IMR-90 (cell line): Measurements from ENCODE around the gene MSH4. TPM values are rescaled to one million over a fixed set of nuclear protein-coding genes. Genes with fewer than 3 reads are reported as not detected.
"Not testable (repeated sequence)": the region's sequence is repeated elsewhere in the genome, so short reads cannot be mapped to it uniquely, and the experiment has no call there.

ENCODE experiments used
- ATAC-seq: fragments of 200-7000 bp; cut with Tn5 transposase; 2 replicates; pipeline ENCODE4 v1.9.1; 2020; ENCODE audit warnings: low read depth, mild to moderate bottlenecking, moderate library complexity
- BruUV-seq: library from RNA; stranded (reverse); fragments of 400-500 nt; replicated peaks from 2 replicates; lab custom pipeline; 2021; lab: Mats Ljungman, UMichigan
- CTCF ChIA-PET: fragments of 300-600 bp; formaldehyde crosslinking; extraction: SDS; loops from one replicate; lab custom pipeline; 2021; ENCODE audit warnings: antibody characterized with exemption; lab: Yijun Ruan, JAX
- POLR2A ChIA-PET: fragments of 300-600 bp; sonication (Branson Sonifier 250); formaldehyde crosslinking; loops from one replicate; lab custom pipeline; 2022; ENCODE audit warnings: antibody characterized with exemption; ENCODE audit not compliant: unreplicated experiment; lab: Charles Lee
- DNase-seq: peaks from one replicate; pipeline ENCODE4 v3.0.0; 2013
- H2AFZ ChIP-seq: replicated peaks from 2 replicates; pipeline ENCODE3; 2013; ENCODE audit warnings: low read length, mild to moderate bottlenecking; ENCODE audit not compliant: poor library complexity
- H2AK5ac ChIP-seq: 2 replicates; pipeline ENCODE4 v1.6.1; 2013; ENCODE audit warnings: low read depth, low read length, inconsistent platforms
- H2AK9ac ChIP-seq: replicated peaks from 2 replicates; pipeline ENCODE3; 2013; ENCODE audit warnings: mild to moderate bottlenecking, low read depth, low read length, moderate library complexity; ENCODE audit not compliant: poor library complexity
- H2BK120ac ChIP-seq: 2 replicates; pipeline ENCODE4 v1.6.1; 2013; ENCODE audit warnings: low read depth, low read length, inconsistent platforms
- H2BK15ac ChIP-seq: 3 replicates; pipeline ENCODE4 v1.6.1; 2013; ENCODE audit warnings: low read depth, low read length, inconsistent platforms
- H2BK20ac ChIP-seq: 2 replicates; pipeline ENCODE4 v1.6.1; 2013; ENCODE audit warnings: low read depth, mild to moderate bottlenecking, inconsistent platforms, low read length, moderate library complexity
- H2BK5ac ChIP-seq: 2 replicates; pipeline ENCODE4 v1.6.1; 2013; ENCODE audit warnings: mild to moderate bottlenecking, low read depth, low read length, inconsistent platforms; ENCODE audit not compliant: poor library complexity, severe bottlenecking
- H3K14ac ChIP-seq: replicated peaks from 2 replicates; pipeline ENCODE4 v1.6.1; 2013; ENCODE audit warnings: low read depth, low read length, inconsistent platforms
- H3K18ac ChIP-seq: 2 replicates; pipeline ENCODE4 v1.6.1; 2013; ENCODE audit warnings: low read depth, low read length, control low read depth
- H3K23ac ChIP-seq: 2 replicates; pipeline ENCODE4 v1.6.1; 2013; ENCODE audit warnings: low read depth, low read length, inconsistent platforms
- H3K27ac ChIP-seq: 2 replicates; pipeline ENCODE4 v1.5.1; 2013; ENCODE audit warnings: mild to moderate bottlenecking, control low read depth, low read length; ENCODE audit not compliant: insufficient read depth
- H3K27me3 ChIP-seq: 2 replicates; pipeline ENCODE4 v1.6.1; 2013; ENCODE audit warnings: low read length; ENCODE audit not compliant: control insufficient read depth, insufficient read depth
- H3K36me3 ChIP-seq: 2 replicates; pipeline ENCODE4 v1.6.1; 2013; ENCODE audit warnings: low read length, mixed read lengths; ENCODE audit not compliant: control insufficient read depth, insufficient read depth
- H3K4ac ChIP-seq: 2 replicates; pipeline ENCODE4 v1.6.1; 2013; ENCODE audit warnings: low read depth, low read length, inconsistent platforms
- H3K4me1 ChIP-seq: 2 replicates; pipeline ENCODE4 v1.6.1; 2013; ENCODE audit warnings: low read length, mixed read lengths; ENCODE audit not compliant: control insufficient read depth, insufficient read depth
- H3K4me2 ChIP-seq: 2 replicates; pipeline ENCODE4 v1.6.1; 2013; ENCODE audit warnings: low read depth, mild to moderate bottlenecking, control low read depth, low read length, moderate library complexity
- H3K4me3 ChIP-seq: 2 replicates; pipeline ENCODE4 v1.5.1; 2013; ENCODE audit warnings: low read depth, mild to moderate bottlenecking, control low read depth, low read length, moderate library complexity; ENCODE audit not compliant: insufficient read depth
- H3K56ac ChIP-seq: 2 replicates; pipeline ENCODE4 v1.6.1; 2013; ENCODE audit warnings: low read length, inconsistent platforms; ENCODE audit not compliant: insufficient read depth; ENCODE audit errors: extremely low read depth
- H3K79me1 ChIP-seq, 2 experiments: 2 replicates each; pipeline ENCODE4 v1.6.1; 2013; ENCODE audit warnings: low read length in 2 of 2, inconsistent platforms in 1 of 2, low read depth in 1 of 2
- H3K9ac ChIP-seq: 2 replicates; pipeline ENCODE4 v1.6.1; 2013; ENCODE audit warnings: low read depth, low read length, control low read depth
- H3K9me1 ChIP-seq: 2 replicates; pipeline ENCODE4 v1.6.1; 2013; ENCODE audit warnings: low read length, inconsistent platforms; ENCODE audit not compliant: insufficient read depth
- H3K9me3 ChIP-seq: 2 replicates; pipeline ENCODE4 v1.6.1; 2013; ENCODE audit warnings: low read length; ENCODE audit not compliant: control insufficient read depth, insufficient read depth
- H4K20me1 ChIP-seq: 2 replicates; pipeline ENCODE4 v1.6.1; 2013; ENCODE audit warnings: low read length, inconsistent platforms; ENCODE audit not compliant: insufficient read depth
- H4K5ac ChIP-seq: 2 replicates; pipeline ENCODE4 v1.6.1; 2013; ENCODE audit warnings: mild to moderate bottlenecking, low read depth, low read length, control low read depth
- H4K8ac ChIP-seq, 2 experiments: 2 replicates each; pipeline ENCODE4 v1.6.1; 2013; ENCODE audit warnings: low read depth in 2 of 2, low read length in 2 of 2, control low read depth in 1 of 2, inconsistent platforms in 1 of 2
- H4K91ac ChIP-seq: 2 replicates; pipeline ENCODE4 v1.6.1; 2013; ENCODE audit warnings: low read depth, low read length, inconsistent platforms; ENCODE audit not compliant: insufficient read depth
- BHLHE40 ChIP-seq: fragments of 150-350 bp; IDR thresholded peaks from 2 replicates; pipeline ENCODE4 v1.6.1; 2016; ENCODE audit warnings: mild to moderate bottlenecking, low read depth, low read length
- CEBPB ChIP-seq: IDR thresholded peaks from 2 replicates; pipeline ENCODE4 v1.6.1; 2012; ENCODE audit warnings: low read depth, low read length, improper control_type of control experiment
- ELK1 ChIP-seq: fragments of 150-350 bp; IDR thresholded peaks from 2 replicates; pipeline ENCODE4 v1.6.1; 2016; ENCODE audit warnings: low read depth, mild to moderate bottlenecking, low read length, moderate library complexity, borderline replicate concordance
- FOS ChIP-seq: fragments of 150-350 bp; IDR thresholded peaks from 2 replicates; pipeline ENCODE4 v1.6.1; 2016; ENCODE audit warnings: low read depth, low read length
- MAZ ChIP-seq: IDR thresholded peaks from 2 replicates; pipeline ENCODE4 v1.6.1; 2012; ENCODE audit warnings: low read depth, mild to moderate bottlenecking, low read length, improper control_type of control experiment, moderate library complexity, borderline replicate concordance
- RFX5 ChIP-seq: IDR thresholded peaks from 2 replicates; pipeline ENCODE4 v1.8.0; 2012; ENCODE audit warnings: low read depth, mild to moderate bottlenecking, low read length, moderate library complexity
- SMC3 ChIP-seq: fragments of 150-350 bp; IDR thresholded peaks from 2 replicates; pipeline ENCODE4 v1.6.1; 2016; ENCODE audit warnings: low read depth, mild to moderate bottlenecking, antibody characterized with exemption, low read length, moderate library complexity
- USF2 ChIP-seq: fragments of 150-350 bp; IDR thresholded peaks from 2 replicates; pipeline ENCODE4 v1.6.1; 2017; ENCODE audit warnings: mild to moderate bottlenecking, antibody characterized with exemption, low read length, low read depth
- whole genome bisulfite sequencing, 2 experiments: methylation state at CpG; one replicate each; pipeline versions ENCODE4 v1.1.5 to v1.1.7; 2013; ENCODE audit warnings: missing lambda C conversion rate in 2 of 2; ENCODE audit not compliant: insufficient read length in 1 of 2; ENCODE audit errors: extremely low coverage in 2 of 2; 5-methylcytosine and 5-hydroxymethylcytosine counted together
- dilution Hi-C: fragments of 300-500 bp; cut with HindIII; formaldehyde crosslinking; loops from one replicate; pipeline ENCODE4 v1.14.3; 2018; ENCODE audit warnings: low sequenced_read_pairs; ENCODE audit not compliant: unreplicated experiment
- in situ Hi-C: fragments of 300-500 bp; cut with MboI; formaldehyde crosslinking; loops from 3 replicates; pipeline ENCODE4 v1.14.3; 2019; ENCODE audit warnings: low sequenced_read_pairs, inconsistent platforms, mixed read lengths
- intact Hi-C: fragments of 100-400 bp; cut with micrococcal nuclease; formaldehyde crosslinking; loops from 2 replicates; pipeline ENCODE4 v1.10.0; 2022
- polyA plus RNA-seq, 3 experiments: library from polyadenylated mRNA; depleted of rRNA; stranded (reverse); fragments of >200 nt; gene quantifications; 2 replicates each; pipeline ENCODE4 v1.2.3, GENCODE V29; 2012; ENCODE audit warnings: low replicate concordance in 1 of 3
- total RNA-seq: library from RNA; depleted of rRNA; stranded (reverse); fragments of >200 nt; gene quantifications from 2 replicates; pipeline ENCODE4 v1.2.3, GENCODE V29; 2012

MSH4 gene
- total and polyA plus RNA-seq, 2 of the 4 experiments (the other 2 are of a cell fraction) = under 0.01 to 0.02 TPM

GRCh38 chr1:75771978-75772377 is 24.7 kb upstream of the MSH4 start:
- no peak overlapping the region for H2BK5ac ChIP-seq
- H3K9me3 ChIP-seq = no peaks in the 10 kb centered on the region
- no peak overlapping the region for H3K4ac ChIP-seq
- no peak overlapping the region for H3K56ac ChIP-seq
- no peak overlapping the region for H3K18ac ChIP-seq
- ChIA-PET POLR2A (no interaction called here), CTCF (no interaction called here)
- DNase-seq (no peak), ATAC-seq (no peak)
- TF ChIP-seq CEBPB (no peak), USF2 (no peak), RFX5 (no peak), ELK1 (no peak), MAZ (no peak), BHLHE40 (no peak), FOS (no peak), SMC3 (no peak)
- WGBS, 2 experiments = no CpG with 5 or more reads among the region's 3 CpGs
- BruUV-seq = no TSS peak
- H2BK120ac ChIP-seq = no peak overlapping the region
- H3K23ac ChIP-seq = no peak overlapping the region
- no peak overlapping the region for H3K4me3 ChIP-seq
- no peaks in the 10 kb centered on the region; the same call in 1 of the 2 replicates for H3K4me1 ChIP-seq
- no peak overlapping the region for H2AFZ ChIP-seq
- no peak overlapping the region for H2AK9ac ChIP-seq
- intact Hi-C loops = no loop called here
- in situ Hi-C loops = no loop called here
- H3K27ac ChIP-seq = no peak overlapping the region
- H2BK15ac ChIP-seq = no peak overlapping the region
- no peaks in the 10 kb centered on the region for H4K20me1 ChIP-seq
- H3K36me3 ChIP-seq = no peaks in the 10 kb centered on the region
- H3K9ac ChIP-seq = no peak overlapping the region
- H3K9me1 ChIP-seq = peaks cover under 1% of the 10 kb centered on the region; the same call in 1 of the 2 replicates
- no peak overlapping the region for H2BK20ac ChIP-seq
- H4K8ac ChIP-seq = no peak overlapping the region
- no peak overlapping the region for H4K91ac ChIP-seq
- no peaks in the 10 kb centered on the region for H3K79me1 ChIP-seq
- no peak overlapping the region for H3K14ac ChIP-seq
- dilution Hi-C loops = no loop called here
- no peaks in the 10 kb centered on the region for H3K27me3 ChIP-seq
- no peak overlapping the region for H2AK5ac ChIP-seq
- no peak overlapping the region for H4K5ac ChIP-seq
- no peak overlapping the region for H3K4me2 ChIP-seq

- CTCF ChIA-PET = not testable (repeated sequence)
Measured at GRCh38 chr1:75777812-75778211, 18.9 kb upstream of the MSH4 start.

More at GRCh38 chr1:75777812-75778211, 18.9 kb upstream of the MSH4 start:
- H2BK5ac ChIP-seq, H2AFZ ChIP-seq, ATAC-seq, H4K8ac ChIP-seq, intact Hi-C loops, H3K9me3 ChIP-seq, BruUV-seq, in situ Hi-C loops, H3K9ac ChIP-seq, H3K79me1 ChIP-seq, H2BK15ac ChIP-seq, H2BK20ac ChIP-seq, H3K4ac ChIP-seq, H3K27ac ChIP-seq, H3K36me3 ChIP-seq, H3K56ac ChIP-seq, POLR2A ChIA-PET, H4K91ac ChIP-seq, dilution Hi-C loops, H3K14ac ChIP-seq, H4K5ac ChIP-seq, H3K18ac ChIP-seq, H2BK120ac ChIP-seq, H3K23ac ChIP-seq, H4K20me1 ChIP-seq, H2AK9ac ChIP-seq, H3K4me3 ChIP-seq, H2AK5ac ChIP-seq, H3K4me1 ChIP-seq, H3K4me2 ChIP-seq, H3K27me3 ChIP-seq, DNase-seq, H3K9me1 ChIP-seq: not testable (repeated sequence)
- WGBS, 2 experiments = 100% methylated on average over 1 of the region's 4 CpGs; no CpG with 5 or more reads in 1 of the 2 experiments
